K562 (cell line): ENCODE results near the gene E2F1. TPM values are rescaled to one million over a fixed set of nuclear protein-coding genes. Genes with fewer than 3 reads are reported as not detected.

Source experiments
- C11orf30 ChIP-seq: fragments of 450-650 bp; IDR thresholded peaks from 2 replicates; pipeline ENCODE4 v1.6.1; 2016; ENCODE audit warnings: low read depth, mild to moderate bottlenecking
- CBX1 ChIP-seq: sonication (generic); IDR thresholded peaks from 2 replicates; pipeline ENCODE4 v1.6.1; 2016; ENCODE audit warnings: antibody characterized with exemption, low read depth, mild to moderate bottlenecking
- CBX8 ChIP-seq: fragments of 200-600 bp; sonication (generic); IDR thresholded peaks from 2 replicates; pipeline ENCODE4 v1.6.1; 2012; ENCODE audit warnings: borderline replicate concordance, mixed run types, low read depth, mild to moderate bottlenecking, moderate library complexity, mixed read lengths, low read length, control low read depth, inconsistent platforms; ENCODE audit not compliant: poor library complexity, severe bottlenecking; ENCODE audit errors: extremely low read depth
- CXXC5 ChIP-seq: fragments of 250-450 bp; sonication (Bioruptor Pico); IDR thresholded peaks from 2 replicates; pipeline ENCODE4 v1.8.0; 2022; ENCODE audit warnings: inconsistent platforms, mild to moderate bottlenecking, moderate library complexity
- HIVEP1 ChIP-seq: fragments of 250-450 bp; sonication (Bioruptor Pico); IDR thresholded peaks from 2 replicates; pipeline ENCODE4 v1.4.0; 2020; ENCODE audit warnings: mild to moderate bottlenecking
- IRF1 ChIP-seq: sonication (generic); formaldehyde crosslinking; IDR thresholded peaks from 2 replicates; pipeline ENCODE4 v1.8.0; 2022; ENCODE audit warnings: missing genetic modification reagents, mild to moderate bottlenecking, borderline replicate concordance
- NFE2 ChIP-seq: IDR thresholded peaks from 2 replicates; pipeline ENCODE4 v1.6.1; 2014; ENCODE audit warnings: antibody characterized with exemption, low read depth
- SUPT5H ChIP-seq: fragments of 450-650 bp; IDR thresholded peaks from 2 replicates; pipeline ENCODE4 v1.6.1; 2016
- USF2 ChIP-seq: sonication (generic); formaldehyde crosslinking; IDR thresholded peaks from 2 replicates; pipeline ENCODE4 v1.5.0; 2020; ENCODE audit warnings: missing genetic modification reagents
- ZBTB17 ChIP-seq: fragments of 450-650 bp; formaldehyde crosslinking; IDR thresholded peaks from 2 replicates; pipeline ENCODE4 v1.4.0; 2020; ENCODE audit warnings: mild to moderate bottlenecking
- ZC3H4 ChIP-seq: sonication (generic); formaldehyde crosslinking; IDR thresholded peaks from 2 replicates; pipeline ENCODE4 v1.9.0; 2021; ENCODE audit warnings: missing genetic modification reagents, borderline replicate concordance
- ZNF592 ChIP-seq: fragments of 450-650 bp; IDR thresholded peaks from 2 replicates; pipeline ENCODE4 v1.6.1; 2017; ENCODE audit warnings: antibody characterized with exemption, mild to moderate bottlenecking
- polyA plus RNA-seq, 8 experiments: library from polyadenylated mRNA; depleted of rRNA in 4 of 8; stranded (reverse) in 5 of 8; unstranded in 3 of 8; fragments of >200 nt; fragmentation: Nextera tagmentation in 2 of 8; fragmentation: Illumina TruSeq in 1 of 8; extraction: Ambion mirVana in 2 of 8; extraction: Trizol in 1 of 8; gene quantifications; 2 replicates each; pipeline versions ENCODE4 v1.2.1 to v1.2.3, GENCODE V29; 2011 to 2014; ENCODE audit warnings: inconsistent platforms in 1 of 8, missing spikeins in 1 of 8
- total RNA-seq, 7 experiments: library from RNA; depleted of rRNA in 6 of 7; stranded (reverse); fragments of >200 nt in 6 of 7; fragmentation: Illumina TruSeq in 2 of 7; extraction: Trizol in 2 of 7; gene quantifications; 2 replicates each; pipeline versions ENCODE4 v1.2.1 to v1.2.3, GENCODE V29; 2011 to 2021; ENCODE audit warnings: low replicate concordance in 1 of 7
- TF ChIP-seq, protein P1 (sequence below): sonication (generic); formaldehyde crosslinking; IDR thresholded peaks from 2 replicates; pipeline ENCODE4 v1.8.0; 2023; ENCODE audit warnings: mild to moderate bottlenecking, missing genetic modification reagents
- TF ChIP-seq, protein P2 (sequence below), 2 experiments: IDR thresholded peaks; 2 replicates each; pipeline ENCODE4 v1.6.1; 2011; ENCODE audit warnings: borderline replicate concordance in 1 of 2, control low read depth in 1 of 2, low read depth in 1 of 2, low read length in 1 of 2, mild to moderate bottlenecking in 1 of 2, mixed read lengths in 1 of 2, moderate library complexity in 1 of 2; ENCODE audit not compliant: insufficient read depth in 1 of 2, insufficient read length in 1 of 2, poor library complexity in 1 of 2, severe bottlenecking in 1 of 2; ENCODE audit errors: extremely low read depth in 1 of 2

E2F1 gene
- total and polyA plus RNA-seq, 9 of the 15 experiments (the other 6 are each of a cell fraction or from before 2014, with no cell fraction given), result 0.14 to 30.6 (median 13.1) TPM

GRCh38 chr20:33663161-33664084 is 22.8 kb downstream of the E2F1 start (continued):
- TF ChIP-seq ZBTB17 (CRISPR knock-in tag), result peak; percentile 31; the same call in 1 of the 2 replicates
- TF ChIP-seq ZNF592, result peak; percentile 80
- TF ChIP-seq, protein P1, sequence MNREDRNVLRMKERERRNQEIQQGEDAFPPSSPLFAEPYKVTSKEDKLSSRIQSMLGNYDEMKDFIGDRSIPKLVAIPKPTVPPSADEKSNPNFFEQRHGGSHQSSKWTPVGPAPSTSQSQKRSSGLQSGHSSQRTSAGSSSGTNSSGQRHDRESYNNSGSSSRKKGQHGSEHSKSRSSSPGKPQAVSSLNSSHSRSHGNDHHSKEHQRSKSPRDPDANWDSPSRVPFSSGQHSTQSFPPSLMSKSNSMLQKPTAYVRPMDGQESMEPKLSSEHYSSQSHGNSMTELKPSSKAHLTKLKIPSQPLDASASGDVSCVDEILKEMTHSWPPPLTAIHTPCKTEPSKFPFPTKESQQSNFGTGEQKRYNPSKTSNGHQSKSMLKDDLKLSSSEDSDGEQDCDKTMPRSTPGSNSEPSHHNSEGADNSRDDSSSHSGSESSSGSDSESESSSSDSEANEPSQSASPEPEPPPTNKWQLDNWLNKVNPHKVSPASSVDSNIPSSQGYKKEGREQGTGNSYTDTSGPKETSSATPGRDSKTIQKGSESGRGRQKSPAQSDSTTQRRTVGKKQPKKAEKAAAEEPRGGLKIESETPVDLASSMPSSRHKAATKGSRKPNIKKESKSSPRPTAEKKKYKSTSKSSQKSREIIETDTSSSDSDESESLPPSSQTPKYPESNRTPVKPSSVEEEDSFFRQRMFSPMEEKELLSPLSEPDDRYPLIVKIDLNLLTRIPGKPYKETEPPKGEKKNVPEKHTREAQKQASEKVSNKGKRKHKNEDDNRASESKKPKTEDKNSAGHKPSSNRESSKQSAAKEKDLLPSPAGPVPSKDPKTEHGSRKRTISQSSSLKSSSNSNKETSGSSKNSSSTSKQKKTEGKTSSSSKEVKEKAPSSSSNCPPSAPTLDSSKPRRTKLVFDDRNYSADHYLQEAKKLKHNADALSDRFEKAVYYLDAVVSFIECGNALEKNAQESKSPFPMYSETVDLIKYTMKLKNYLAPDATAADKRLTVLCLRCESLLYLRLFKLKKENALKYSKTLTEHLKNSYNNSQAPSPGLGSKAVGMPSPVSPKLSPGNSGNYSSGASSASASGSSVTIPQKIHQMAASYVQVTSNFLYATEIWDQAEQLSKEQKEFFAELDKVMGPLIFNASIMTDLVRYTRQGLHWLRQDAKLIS (CRISPR knock-in tag), result no peak
- peak; percentile 77 for TF ChIP-seq SUPT5H
- TF ChIP-seq CBX1, result peak; percentile 67; the same call in 1 of the 2 replicates
- TF ChIP-seq, protein P2, sequence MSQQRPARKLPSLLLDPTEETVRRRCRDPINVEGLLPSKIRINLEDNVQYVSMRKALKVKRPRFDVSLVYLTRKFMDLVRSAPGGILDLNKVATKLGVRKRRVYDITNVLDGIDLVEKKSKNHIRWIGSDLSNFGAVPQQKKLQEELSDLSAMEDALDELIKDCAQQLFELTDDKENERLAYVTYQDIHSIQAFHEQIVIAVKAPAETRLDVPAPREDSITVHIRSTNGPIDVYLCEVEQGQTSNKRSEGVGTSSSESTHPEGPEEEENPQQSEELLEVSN (IDR thresholded peaks at IDR 0.05; ENCODE audit: borderline replicate concordance in 1 of 2, extremely low read depth in 1 of 2, insufficient read depth in 1 of 2, insufficient read length in 1 of 2, low read depth in 1 of 2, low read length in 1 of 2, poor library complexity in 1 of 2, severe bottlenecking in 1 of 2), result peak; percentile 62 to 74
- TF ChIP-seq CXXC5, result peak; percentile 76
- no peak for TF ChIP-seq NFE2
- TF ChIP-seq C11orf30, result no peak
- no peak for TF ChIP-seq USF2 (CRISPR knock-in tag)
- no peak for TF ChIP-seq CBX8
- TF ChIP-seq ZC3H4 (CRISPR knock-in tag), result no peak
- TF ChIP-seq IRF1, result no peak
- 0 out of 2 replicates have a peak, but pooled peaks have one; percentile 59 for TF ChIP-seq HIVEP1
